HAP-1 (cell line): ENCODE measurements around the gene TTR.

Experiments
- DNase-seq, 2 experiments: peaks; one replicate each; pipeline ENCODE4 v3.0.0-alpha.2; 2016 to 2020; ENCODE audit warnings: low spot score in 2 of 2
- H3K27me3 ChIP-seq: fragments of 250-450 bp; sonication (Bioruptor Pico); 2 replicates; pipeline ENCODE4 v1.5.1; 2020; ENCODE audit warnings: low read depth, mild to moderate bottlenecking, moderate library complexity
- H3K36me3 ChIP-seq: fragments of 250-450 bp; sonication (Bioruptor Pico); replicated peaks from 2 replicates; pipeline ENCODE4 v1.5.1; 2020; ENCODE audit warnings: mild to moderate bottlenecking
- H3K4me1 ChIP-seq: fragments of 250-450 bp; sonication (Bioruptor Pico); 2 replicates; pipeline ENCODE4 v1.5.1; 2020; ENCODE audit warnings: mild to moderate bottlenecking
- H3K4me3 ChIP-seq: fragments of 250-450 bp; sonication (Bioruptor Pico); 2 replicates; pipeline ENCODE4 v1.5.1; 2020; ENCODE audit warnings: mild to moderate bottlenecking, moderate library complexity
- H3K9me3 ChIP-seq: fragments of 250-450 bp; sonication (Bioruptor Pico); 2 replicates; pipeline ENCODE4 v1.5.1; 2020; ENCODE audit warnings: mild to moderate bottlenecking, moderate library complexity
- in situ Hi-C: fragments of 300-500 bp; cut with MboI; formaldehyde crosslinking; loops from 3 replicates; pipeline ENCODE4 v1.14.3; 2020; ENCODE audit warnings: low sequenced_read_pairs, inconsistent platforms, mixed read lengths

TTR gene

DNA sequence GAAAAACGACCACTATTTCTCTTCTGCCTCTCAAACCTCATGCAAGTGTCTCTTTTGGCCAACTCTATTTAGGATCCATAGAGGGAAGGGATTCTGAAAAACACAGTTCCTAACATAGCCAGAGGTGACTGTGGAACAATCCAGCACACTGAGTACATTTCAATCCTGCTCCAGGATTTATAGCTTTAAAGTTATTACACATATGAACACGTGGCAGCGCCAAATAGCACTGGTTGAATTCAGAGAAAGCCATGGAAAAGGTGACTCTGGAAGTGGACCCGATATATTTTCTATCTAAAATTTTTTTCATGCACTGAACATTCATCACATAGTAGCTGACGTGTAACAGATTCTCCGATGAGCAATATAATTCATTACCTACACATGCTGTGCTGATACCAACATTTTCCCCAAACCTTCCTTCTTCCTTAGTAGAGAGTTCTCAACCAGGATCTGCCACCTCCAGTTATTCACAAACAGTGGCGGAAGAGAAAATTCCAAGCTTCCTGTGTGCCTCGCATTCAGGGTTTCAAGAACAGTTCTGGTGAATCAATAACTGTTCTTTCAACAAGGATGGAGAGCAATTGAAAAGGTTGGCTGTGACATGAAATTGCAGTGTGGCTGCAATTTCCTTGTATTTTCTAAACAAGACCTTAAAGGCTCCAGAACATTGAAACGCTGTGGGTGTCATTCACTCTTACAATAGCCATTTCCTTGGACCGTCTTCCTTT lies 25.7 kb upstream of the TTR start:
- Histone ChIP-seq H3K4me1 (no peaks in the 10 kb centered on the region), H3K36me3 (no peaks in the 10 kb centered on the region), H3K9me3 (no peaks in the 10 kb centered on the region), H3K27me3 (no peaks in the 10 kb centered on the region), H3K4me3 (no peak overlapping the region)
- DNase-seq = no peak
- in situ Hi-C loops = loop anchor here (10.0 to 25.0 kb wide), 2 partner anchors 259 to 579 kb away; no protein-coding TSS in a partner anchor

DNA sequence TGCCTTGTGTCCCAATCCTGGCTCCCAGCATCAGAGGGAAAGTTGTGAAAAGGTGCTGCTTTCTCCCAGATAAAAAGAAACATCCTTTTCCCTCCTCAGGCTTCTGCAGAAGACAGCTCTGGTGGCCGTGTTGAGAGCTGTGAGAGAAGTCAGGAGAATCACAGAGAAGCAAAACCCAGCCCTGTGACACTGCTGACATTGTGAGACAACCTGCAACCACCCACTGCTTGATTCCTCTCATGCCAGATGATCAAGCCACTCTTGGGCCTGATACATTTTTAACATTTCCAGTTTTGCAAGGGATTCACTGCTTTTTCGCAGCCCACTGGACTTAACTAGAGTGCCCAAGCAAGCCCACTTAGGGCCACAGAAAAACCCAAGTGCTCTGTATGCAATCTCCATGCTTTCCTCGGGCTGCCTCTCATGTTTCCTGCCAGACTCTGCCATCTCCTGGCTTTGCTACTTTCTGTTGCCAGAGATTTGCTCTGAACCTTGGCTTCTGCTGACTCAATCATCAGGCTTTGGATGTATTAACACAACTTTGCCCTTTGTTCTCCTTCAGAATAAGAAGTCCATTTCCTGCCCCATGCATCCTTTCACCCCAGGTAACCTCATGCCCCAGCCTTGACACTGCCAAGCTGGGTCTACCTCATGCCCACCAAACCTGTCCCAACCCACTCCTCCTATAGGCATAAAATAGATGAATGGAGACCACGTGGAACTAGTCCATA lies 24.9 kb upstream of the TTR start:
- H3K27me3 ChIP-seq = no peaks in the 10 kb centered on the region
- in situ Hi-C loops = loop anchor here (10.0 to 25.0 kb wide), 2 partner anchors 258 to 579 kb away; no protein-coding TSS in a partner anchor
- no peaks in the 10 kb centered on the region for H3K9me3 ChIP-seq
- DNase-seq = no peak
- no peaks in the 10 kb centered on the region for H3K4me1 ChIP-seq
- H3K36me3 ChIP-seq = no peaks in the 10 kb centered on the region
- H3K4me3 ChIP-seq = no peak overlapping the region

DNA sequence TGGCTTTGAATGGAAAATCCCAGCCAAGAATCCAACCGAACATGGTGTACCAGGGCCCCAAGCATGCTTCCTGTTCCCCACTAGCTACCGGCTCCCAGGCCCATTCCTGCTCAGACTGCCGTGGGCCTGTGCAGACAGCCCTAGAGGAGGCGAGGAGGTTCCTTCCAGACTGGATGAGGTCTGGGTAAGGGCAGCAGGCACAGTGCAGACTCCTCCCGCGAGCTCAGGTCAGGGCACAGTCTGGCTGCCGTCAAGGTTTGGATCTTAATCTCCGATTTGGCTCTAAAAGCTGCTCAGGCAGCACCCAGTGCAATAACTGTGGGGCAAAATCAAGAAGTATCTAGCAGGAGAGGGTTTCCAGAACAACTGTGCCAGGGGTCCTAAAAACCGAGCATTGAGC lies 19.3 kb upstream of the TTR start:
- H3K4me1 ChIP-seq = no peaks in the 10 kb centered on the region
- DNase-seq = no peak
- no peaks in the 10 kb centered on the region for H3K27me3 ChIP-seq
- H3K36me3 ChIP-seq = no peaks in the 10 kb centered on the region
- in situ Hi-C loops = loop anchor here (25.0 kb wide), 1 partner anchor 585 kb away; no protein-coding TSS in a partner anchor
- H3K9me3 ChIP-seq = no peaks in the 10 kb centered on the region
- H3K4me3 ChIP-seq = no peak overlapping the region

DNA sequence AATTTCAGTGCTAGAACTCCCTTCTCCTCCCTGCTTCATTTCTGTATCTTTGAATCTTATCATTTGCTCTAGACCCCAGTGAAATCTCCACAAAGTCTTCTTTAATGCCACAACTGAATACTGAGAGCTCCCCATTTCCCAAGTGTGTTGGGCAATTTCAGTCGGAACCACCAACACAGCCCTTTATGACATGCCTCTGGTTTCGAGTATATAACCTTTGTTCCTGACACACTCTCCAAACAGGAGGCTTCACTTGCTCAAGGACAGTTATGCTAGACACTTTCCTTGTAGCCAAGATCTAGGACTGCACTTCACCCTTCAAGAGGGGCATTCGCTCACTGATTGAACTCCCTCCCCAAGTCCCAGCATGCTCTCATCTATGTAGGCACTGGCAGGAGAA lies 18.6 kb upstream of the TTR start:
- Histone ChIP-seq H3K4me3 (no peak overlapping the region), H3K9me3 (no peaks in the 10 kb centered on the region), H3K4me1 (no peaks in the 10 kb centered on the region), H3K27me3 (no peaks in the 10 kb centered on the region), H3K36me3 (no peaks in the 10 kb centered on the region)
- in situ Hi-C loops = loop anchor here (25.0 kb wide), 1 partner anchor 586 kb away; no protein-coding TSS in a partner anchor
- no peak for DNase-seq

DNA sequence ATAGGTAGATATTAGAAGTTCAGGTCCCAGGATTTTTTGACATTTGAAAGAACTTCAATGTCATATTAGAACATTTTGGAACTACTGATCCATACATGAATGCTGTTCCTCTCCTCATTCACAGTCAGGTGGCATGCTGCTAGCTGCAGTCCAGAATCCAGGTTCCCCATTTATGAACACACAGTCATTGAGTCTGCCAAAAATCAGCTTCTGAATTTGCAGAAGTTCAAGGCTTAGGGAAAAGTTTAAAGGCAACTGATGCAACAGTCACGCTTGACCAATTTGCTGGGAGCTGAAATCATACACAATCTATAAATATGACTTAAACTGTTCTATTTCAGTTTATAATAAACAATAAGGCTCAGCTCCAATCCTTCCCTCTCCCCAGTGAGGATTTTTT lies 17.3 kb upstream of the TTR start:
- Histone ChIP-seq H3K4me1 (no peaks in the 10 kb centered on the region), H3K9me3 (no peaks in the 10 kb centered on the region), H3K4me3 (no peak overlapping the region), H3K36me3 (no peaks in the 10 kb centered on the region), H3K27me3 (no peaks in the 10 kb centered on the region)
- in situ Hi-C loops = loop anchor here (25.0 kb wide), 1 partner anchor 587 kb away; no protein-coding TSS in a partner anchor
- DNase-seq = no peak

DNA sequence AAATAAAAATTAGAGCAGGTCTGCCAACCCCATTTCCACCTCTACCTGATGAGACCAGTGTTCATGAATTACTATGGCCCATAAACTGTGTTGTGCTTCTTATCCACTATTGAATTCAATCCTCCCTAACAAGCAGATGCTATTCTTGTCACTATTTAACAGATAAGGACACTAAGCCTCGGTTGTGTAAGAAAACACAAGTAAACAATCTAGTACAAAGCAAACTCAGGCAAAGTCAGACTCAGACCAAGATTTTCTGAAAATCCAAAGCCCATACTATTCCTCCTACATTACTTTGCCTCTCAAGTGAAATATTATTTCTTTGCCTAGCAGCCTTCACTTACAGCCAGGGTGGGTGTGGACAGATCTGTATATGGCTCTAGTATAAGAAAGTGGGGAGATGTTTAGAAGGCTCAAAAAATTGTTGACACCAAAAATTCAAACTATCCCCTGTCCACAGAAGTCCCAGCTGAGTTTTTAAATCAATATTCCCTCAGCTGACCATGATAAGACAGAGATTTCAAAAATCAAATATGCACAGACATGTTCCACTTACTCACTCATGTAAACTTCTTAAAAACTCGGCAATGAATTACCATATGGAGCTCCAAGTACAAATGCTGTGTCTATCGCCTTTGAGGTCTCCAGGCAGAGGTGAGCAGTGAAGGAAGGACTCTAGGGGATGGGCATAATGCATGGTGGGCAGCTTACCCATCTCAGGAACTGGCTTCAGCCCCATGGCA lies 16.0 kb upstream of the TTR start:
- Histone ChIP-seq H3K27me3 (no peaks in the 10 kb centered on the region), H3K4me1 (no peaks in the 10 kb centered on the region; the same call in 1 of the 2 replicates), H3K4me3 (no peak overlapping the region), H3K9me3 (no peaks in the 10 kb centered on the region), H3K36me3 (no peaks in the 10 kb centered on the region)
- DNase-seq = no peak
- in situ Hi-C loops = no loop called here

DNA sequence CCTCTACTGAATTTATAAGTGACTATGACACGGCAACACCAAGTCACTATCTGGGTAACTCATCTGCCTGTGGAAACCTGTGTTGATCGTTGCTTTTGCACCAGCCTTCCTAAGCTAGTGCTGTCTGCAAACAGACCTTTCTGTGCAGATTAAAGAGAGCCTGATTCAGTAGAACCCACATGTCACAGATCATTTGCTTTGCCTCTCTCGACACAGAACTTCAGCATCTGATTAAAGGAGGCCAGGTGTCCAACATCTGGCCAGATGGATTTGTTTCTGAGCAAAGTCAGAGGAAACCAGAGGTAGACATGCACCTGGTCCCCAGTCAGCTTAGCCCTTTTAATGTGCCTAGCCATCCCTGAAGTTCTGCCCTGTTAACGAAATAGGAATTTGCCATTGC lies 15.0 kb upstream of the TTR start:
- H3K27me3 ChIP-seq = no peaks in the 10 kb centered on the region
- no peaks in the 10 kb centered on the region; the same call in 1 of the 2 replicates for H3K4me1 ChIP-seq
- no peak overlapping the region for H3K4me3 ChIP-seq
- H3K9me3 ChIP-seq = no peaks in the 10 kb centered on the region
- in situ Hi-C loops = no loop called here
- H3K36me3 ChIP-seq = no peaks in the 10 kb centered on the region
- DNase-seq = no peak

DNA sequence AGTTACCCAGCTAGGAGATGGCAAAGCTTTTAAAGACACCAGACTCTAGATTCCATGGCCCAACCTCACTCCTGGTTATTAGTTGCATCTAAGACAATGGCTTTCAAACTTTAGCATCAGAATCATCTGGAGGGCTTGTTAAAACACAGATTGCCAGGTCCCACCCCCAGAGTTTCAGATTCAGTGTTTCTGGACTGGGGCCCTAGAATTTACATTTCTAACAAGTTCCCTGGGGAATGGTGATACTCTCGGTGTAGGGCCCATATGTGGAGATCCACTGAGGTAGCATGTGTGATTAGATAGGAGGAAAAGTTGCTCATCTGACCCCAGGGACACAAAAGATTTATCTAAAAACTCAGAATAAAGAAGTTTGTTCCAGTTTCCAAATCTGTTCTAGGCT lies 14.5 kb upstream of the TTR start:
- H3K4me1 ChIP-seq = no peaks in the 10 kb centered on the region; the same call in 1 of the 2 replicates
- DNase-seq = no peak
- no peaks in the 10 kb centered on the region for H3K36me3 ChIP-seq
- no peaks in the 10 kb centered on the region for H3K9me3 ChIP-seq
- no peak overlapping the region for H3K4me3 ChIP-seq
- no peaks in the 10 kb centered on the region for H3K27me3 ChIP-seq
- in situ Hi-C loops = no loop called here

DNA sequence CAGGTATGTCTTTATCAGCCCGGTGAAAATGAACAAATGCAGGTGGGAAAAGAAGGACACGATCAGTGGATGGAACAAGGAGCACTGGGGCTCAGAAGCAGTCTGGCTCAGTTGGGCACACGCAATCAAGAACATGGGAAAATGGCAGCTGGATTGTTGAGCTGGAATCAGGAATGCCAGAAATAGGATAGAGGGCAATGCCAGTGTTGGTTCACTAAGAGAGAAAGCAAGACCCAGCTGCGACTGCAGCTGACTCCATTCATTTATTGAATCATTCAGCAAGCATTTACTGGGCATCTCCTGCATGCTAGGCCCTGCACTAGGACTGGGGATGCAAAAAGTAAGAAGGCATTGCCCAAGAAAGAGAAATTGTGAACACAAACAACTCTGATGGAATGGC lies 13.6 kb upstream of the TTR start:
- in situ Hi-C loops = no loop called here
- H3K36me3 ChIP-seq = no peaks in the 10 kb centered on the region
- H3K9me3 ChIP-seq = no peaks in the 10 kb centered on the region
- H3K4me1 ChIP-seq = no peaks in the 10 kb centered on the region; the same call in 1 of the 2 replicates
- H3K27me3 ChIP-seq = no peaks in the 10 kb centered on the region
- DNase-seq = no peak
- no peak overlapping the region for H3K4me3 ChIP-seq

DNA sequence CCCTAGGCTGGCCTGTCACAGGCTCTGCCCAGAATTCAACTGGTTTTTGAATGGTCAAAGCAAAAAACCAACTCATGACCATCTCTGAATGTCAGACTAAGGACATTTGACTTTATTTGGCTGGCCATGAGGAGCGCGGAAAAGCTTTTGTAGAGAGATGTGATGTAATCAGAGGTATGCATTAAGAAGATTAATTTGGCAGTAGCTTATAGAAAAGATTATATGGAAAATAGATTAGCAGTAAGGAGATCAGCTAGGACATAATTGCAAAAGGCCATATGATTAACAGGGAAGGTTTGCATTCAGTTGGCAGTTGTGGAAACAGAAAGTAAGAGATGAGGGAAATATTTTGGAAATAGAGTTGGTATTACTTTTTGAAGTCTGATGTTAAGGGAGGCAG lies 12.3 kb upstream of the TTR start:
- Histone ChIP-seq H3K4me3 (no peak overlapping the region), H3K9me3 (no peaks in the 10 kb centered on the region), H3K36me3 (no peaks in the 10 kb centered on the region), H3K27me3 (no peaks in the 10 kb centered on the region), H3K4me1 (no peaks in the 10 kb centered on the region; the same call in 1 of the 2 replicates)
- in situ Hi-C loops = no loop called here
- no peak for DNase-seq

DNA sequence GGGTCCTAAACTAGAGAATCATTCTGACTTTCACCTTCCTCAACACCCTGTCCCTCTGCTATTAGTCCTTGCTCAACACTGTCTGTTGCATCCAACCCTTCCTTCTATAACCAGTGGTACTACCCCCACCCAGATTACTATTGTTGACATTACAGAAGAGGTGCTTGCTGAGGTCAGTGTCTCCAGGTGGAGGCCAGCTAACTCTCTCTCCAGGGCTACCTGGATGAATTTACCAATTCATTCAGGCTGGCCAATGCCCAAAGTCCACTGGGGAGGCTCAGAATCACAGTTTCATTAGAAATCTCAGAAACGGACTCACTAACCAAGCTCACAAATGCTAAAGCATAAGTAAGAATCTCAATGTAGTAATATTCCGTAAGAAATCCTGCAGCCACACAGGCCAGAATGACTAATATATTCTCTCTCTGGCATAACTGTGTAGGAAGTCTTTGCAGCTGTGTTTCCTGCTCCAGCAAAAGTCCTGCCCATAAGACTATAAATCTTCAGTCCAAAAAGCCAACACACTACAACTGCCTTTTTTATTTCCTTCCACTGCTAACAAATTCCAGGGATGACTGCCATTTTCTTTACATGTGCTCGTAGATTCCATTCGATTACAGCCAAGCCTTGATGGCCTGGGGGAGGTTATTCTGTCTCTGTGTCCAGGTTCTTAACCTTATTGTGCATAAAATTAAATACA lies 10.0 kb upstream of the TTR start:
- H3K36me3 ChIP-seq = no peaks in the 10 kb centered on the region
- H3K9me3 ChIP-seq = no peaks in the 10 kb centered on the region
- no peak for DNase-seq
- H3K27me3 ChIP-seq = no peaks in the 10 kb centered on the region
- in situ Hi-C loops = no loop called here
- no peaks in the 10 kb centered on the region; the same call in 1 of the 2 replicates for H3K4me1 ChIP-seq
- H3K4me3 ChIP-seq = no peak overlapping the region

DNA sequence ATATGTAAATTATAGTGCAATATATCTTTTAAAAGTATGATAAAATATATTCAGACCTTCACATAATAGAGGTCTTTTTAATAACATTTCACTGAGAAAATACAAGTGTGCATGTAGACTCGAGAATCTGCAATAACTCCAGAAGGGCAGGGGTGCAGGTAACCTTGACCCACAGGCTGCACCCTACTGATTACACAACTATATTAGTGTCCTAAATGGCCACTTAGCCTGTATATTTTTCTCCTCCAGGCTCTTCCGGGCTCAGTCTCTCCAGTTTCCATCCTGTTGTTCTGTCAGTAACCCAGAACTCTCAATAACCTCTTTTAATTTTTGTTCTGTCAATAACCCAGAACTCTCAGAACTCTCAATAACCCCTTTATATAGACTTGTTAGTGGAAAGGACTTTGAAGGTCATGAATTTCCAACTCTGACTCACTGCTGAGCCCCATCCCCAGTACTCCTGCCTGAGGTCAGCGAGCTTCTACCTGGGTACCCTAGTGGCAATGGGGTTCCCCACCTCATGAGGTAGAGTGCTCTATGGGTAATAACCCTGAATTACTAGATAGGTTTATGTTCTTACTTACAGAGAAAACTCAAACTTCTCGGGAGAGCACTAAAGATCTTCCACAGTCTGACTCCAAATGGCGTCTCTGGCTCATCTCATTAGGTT lies 8.4 kb upstream of the TTR start:
- H3K27me3 ChIP-seq = no peaks in the 10 kb centered on the region
- H3K4me3 ChIP-seq = no peak overlapping the region
- no peaks in the 10 kb centered on the region; the same call in 1 of the 2 replicates for H3K4me1 ChIP-seq
- H3K36me3 ChIP-seq = no peaks in the 10 kb centered on the region
- in situ Hi-C loops = no loop called here
- DNase-seq = no peak
- no peaks in the 10 kb centered on the region for H3K9me3 ChIP-seq

DNA sequence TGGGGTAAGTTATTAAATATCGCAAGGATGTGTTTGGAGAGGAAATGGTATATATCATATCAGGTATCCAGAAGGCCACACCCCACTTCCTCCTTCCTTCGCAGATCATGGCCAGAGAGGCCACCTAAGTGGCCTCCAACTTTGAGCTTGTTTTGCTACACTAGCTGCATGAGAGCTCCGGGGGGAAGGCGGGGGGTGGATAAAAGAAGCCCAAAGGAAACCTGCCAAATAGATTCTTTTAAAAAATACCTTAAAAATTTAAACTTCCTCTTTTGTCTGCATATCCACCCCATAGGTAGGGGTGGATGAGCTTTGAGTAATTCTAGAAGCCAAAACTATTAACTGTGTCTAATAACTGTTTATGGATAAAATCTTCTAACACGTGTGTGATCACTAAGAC lies 5.7 kb upstream of the TTR start:
- in situ Hi-C loops = no loop called here
- no peaks in the 10 kb centered on the region for H3K36me3 ChIP-seq
- H3K9me3 ChIP-seq = no peaks in the 10 kb centered on the region
- no peaks in the 10 kb centered on the region for H3K4me1 ChIP-seq
- H3K4me3 ChIP-seq = no peak overlapping the region
- H3K27me3 ChIP-seq = no peaks in the 10 kb centered on the region
- no peak for DNase-seq
